Tongue (tissue), 2 donors: ENCODE measurements around the gene MTARC1. TPM values are rescaled to one million over a fixed set of nuclear protein-coding genes. Genes with fewer than 3 reads are reported as not detected.

Source experiments
- DNase-seq: peaks from one replicate; pipeline ENCODE4 v3.0.0-alpha.2; 2015
- total RNA-seq: library from RNA; depleted of rRNA; stranded (reverse); fragments of >200 nt; gene quantifications from one replicate; pipeline ENCODE4 v1.2.3, GENCODE V29; 2014

MTARC1 gene
- total RNA-seq, 1 donor from 2014 or later = 5.1 TPM

GRCh38 chr1:220807726-220808125 is 21.0 kb downstream of the MTARC1 start:
- no peak for DNase-seq

GRCh38 chr1:220808345-220809186 is 21.9 kb downstream of the MTARC1 start:
- no peak for DNase-seq

GRCh38 chr1:220809187-220809550 is 22.5 kb downstream of the MTARC1 start:
- no peak for DNase-seq

GRCh38 chr1:220809704-220810103 is 23.0 kb downstream of the MTARC1 start:
- DNase-seq = no peak

GRCh38 chr1:220810179-220810653 is 23.5 kb downstream of the MTARC1 start:
- peak; percentile 92 for DNase-seq

- DNase-seq = no peak
These were observed 24.2 kb downstream of the MTARC1 start for GRCh38 chr1:220810963-220811362.

- no peak for DNase-seq
These were observed 25.0 kb downstream of the MTARC1 start for GRCh38 chr1:220811695-220812094.

- DNase-seq = no peak
These were observed 25.6 kb downstream of the MTARC1 start for GRCh38 chr1:220812308-220812707.

- no peak for DNase-seq
These were observed 26.3 kb downstream of the MTARC1 start for GRCh38 chr1:220813013-220813412.

GRCh38 chr1:220815409-220815808 is 28.7 kb downstream of the MTARC1 start:
- no peak for DNase-seq

GRCh38 chr1:220817907-220818306 is 31.2 kb downstream of the MTARC1 start:
- DNase-seq = no peak

- peak; percentile 81 for DNase-seq
These were observed 31.9 kb downstream of the MTARC1 start for GRCh38 chr1:220818421-220819173.

- DNase-seq = no peak
These were observed 32.8 kb downstream of the MTARC1 start for GRCh38 chr1:220819467-220820026.

GRCh38 chr1:220824031-220824989 is 37.6 kb downstream of the MTARC1 start:
- DNase-seq = no peak

GRCh38 chr1:220825819-220826551 is 39.3 kb downstream of the MTARC1 start:
- DNase-seq = no peak

GRCh38 chr1:220826729-220827128 is 40.0 kb downstream of the MTARC1 start:
- no peak for DNase-seq

- DNase-seq = no peak
These were observed 40.9 kb downstream of the MTARC1 start for GRCh38 chr1:220827445-220828178.

- no peak for DNase-seq
These were observed 41.4 kb downstream of the MTARC1 start for GRCh38 chr1:220828179-220828490.

GRCh38 chr1:220828950-220829586 is 42.4 kb downstream of the MTARC1 start:
- DNase-seq = no peak

- DNase-seq = no peak
These were observed 46.7 kb downstream of the MTARC1 start for GRCh38 chr1:220833436-220833835.
